ENCODE data around the gene XIRP1. TPM values are rescaled to one million over a fixed set of nuclear protein-coding genes. Genes with fewer than 3 reads are reported as not detected.
A peak's percentile ranks its signal among the peaks of the same experiment; 100 is the strongest.

Gene XIRP1
- total RNA-seq, 1 donor from 2014 or later: 0.21 TPM

DNA sequence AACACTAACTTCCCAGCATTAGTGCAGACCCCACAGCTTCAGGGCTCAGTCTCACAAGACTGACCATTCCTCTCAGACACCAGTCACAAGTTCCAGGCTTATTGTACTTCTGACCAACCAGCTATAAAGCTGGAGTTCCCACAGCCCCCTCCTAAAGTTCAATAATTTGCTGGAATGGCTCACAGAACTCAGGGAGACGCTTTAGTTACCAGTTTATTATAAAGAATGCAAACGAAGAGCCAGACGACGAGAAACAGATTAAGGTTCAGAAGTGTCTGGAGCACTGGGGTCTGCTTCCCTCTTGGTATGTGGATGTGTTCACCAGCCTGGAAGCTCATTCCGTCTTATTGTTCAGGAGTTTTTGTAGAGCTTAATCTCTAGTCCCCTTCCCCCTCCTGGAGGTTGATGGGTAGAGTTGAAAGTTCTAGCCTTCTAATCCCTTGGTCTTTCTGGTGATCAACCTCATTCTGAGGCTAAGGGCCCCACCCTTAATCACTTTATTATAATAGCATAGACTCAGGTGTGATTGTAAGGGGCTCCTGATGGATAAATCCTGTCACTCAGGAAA, 34.2 kb downstream of the XIRP1 start:
- Mint-ChIP-seq H3K36me3 (ENCODE audit: low read depth, unreplicated experiment) (no peaks in the 10 kb centered on the region), H3K9me3 (ENCODE audit: unreplicated experiment) (no peaks in the 10 kb centered on the region), H3K27me3 (ENCODE audit: unreplicated experiment) (peaks cover 18% of the 10 kb centered on the region), H3K4me3 (ENCODE audit: unreplicated experiment) (no peak overlapping the region), H3K27ac (ENCODE audit: unreplicated experiment) (no peak overlapping the region), H3K4me1 (ENCODE audit: unreplicated experiment) (peaks cover 17% of the 10 kb centered on the region)
- TF ChIP-seq CTCF (IDR thresholded peaks at IDR 0.05; ENCODE audit: unreplicated experiment): no peak
- DNase-seq (ENCODE audit: low spot score): no peak

- Mint-ChIP-seq H3K4me1 (ENCODE audit: unreplicated experiment) (peaks cover 20% of the 10 kb centered on the region), H3K9me3 (ENCODE audit: unreplicated experiment) (no peaks in the 10 kb centered on the region), H3K27ac (ENCODE audit: unreplicated experiment) (no peak overlapping the region), H3K36me3 (ENCODE audit: low read depth, unreplicated experiment) (peaks cover 2% of the 10 kb centered on the region), H3K27me3 (ENCODE audit: unreplicated experiment) (peaks cover 21% of the 10 kb centered on the region), H3K4me3 (ENCODE audit: unreplicated experiment) (no peak overlapping the region)
- TF ChIP-seq CTCF (IDR thresholded peaks at IDR 0.05; ENCODE audit: unreplicated experiment): no peak
- no peak for DNase-seq (ENCODE audit: low spot score)
Observed at GRCh38 chr3:39157359-39157758, 35.0 kb downstream of the XIRP1 start.

GRCh38 chr3:39156421-39156820, 36.0 kb downstream of the XIRP1 start:
- H3K9me3 Mint-ChIP-seq (ENCODE audit: unreplicated experiment): no peaks in the 10 kb centered on the region
- H3K4me1 Mint-ChIP-seq (ENCODE audit: unreplicated experiment): peaks cover 29% of the 10 kb centered on the region
- no peak overlapping the region for H3K4me3 Mint-ChIP-seq (ENCODE audit: unreplicated experiment)
- no peak overlapping the region for H3K27ac Mint-ChIP-seq (ENCODE audit: unreplicated experiment)
- no peak for TF ChIP-seq CTCF (IDR thresholded peaks at IDR 0.05; ENCODE audit: unreplicated experiment)
- peaks cover 27% of the 10 kb centered on the region for H3K27me3 Mint-ChIP-seq (ENCODE audit: unreplicated experiment)
- H3K36me3 Mint-ChIP-seq (ENCODE audit: low read depth, unreplicated experiment): peaks cover 5% of the 10 kb centered on the region
- DNase-seq (ENCODE audit: low spot score): no peak

GRCh38 chr3:39154280-39155021, 37.9 kb downstream of the XIRP1 start:
- Mint-ChIP-seq H3K4me3 (ENCODE audit: unreplicated experiment) (peak overlapping the region; percentile 90), H3K4me1 (ENCODE audit: unreplicated experiment) (peaks cover 49% of the 10 kb centered on the region), H3K36me3 (ENCODE audit: low read depth, unreplicated experiment) (peaks cover 16% of the 10 kb centered on the region), H3K9me3 (ENCODE audit: unreplicated experiment) (no peaks in the 10 kb centered on the region), H3K27ac (ENCODE audit: unreplicated experiment) (peak overlapping the region; percentile 77), H3K27me3 (ENCODE audit: unreplicated experiment) (peaks cover 32% of the 10 kb centered on the region)
- no peak for TF ChIP-seq CTCF (IDR thresholded peaks at IDR 0.05; ENCODE audit: unreplicated experiment)
- peak; percentile 58 for DNase-seq (ENCODE audit: low spot score)

DNA sequence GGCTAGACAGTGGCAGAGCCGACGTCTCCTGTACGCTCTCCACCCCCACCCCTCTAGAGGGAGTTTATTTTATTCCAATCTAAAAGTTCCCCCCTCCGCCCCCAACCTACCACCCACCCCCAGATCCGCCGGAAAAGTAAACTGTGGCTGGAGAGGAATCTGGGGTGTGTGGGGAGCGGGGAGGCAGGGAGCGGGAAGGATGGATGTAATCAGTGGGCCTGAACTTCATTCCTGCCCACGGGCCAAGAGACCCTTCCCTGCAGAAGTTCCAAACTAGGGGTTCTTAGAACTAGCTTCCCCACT, 38.5 kb downstream of the XIRP1 start:
- Mint-ChIP-seq H3K27ac (ENCODE audit: unreplicated experiment) (peak overlapping the region; percentile 77), H3K36me3 (ENCODE audit: low read depth, unreplicated experiment) (peaks cover 18% of the 10 kb centered on the region), H3K4me1 (ENCODE audit: unreplicated experiment) (peaks cover 53% of the 10 kb centered on the region), H3K9me3 (ENCODE audit: unreplicated experiment) (no peaks in the 10 kb centered on the region), H3K27me3 (ENCODE audit: unreplicated experiment) (peaks cover 28% of the 10 kb centered on the region), H3K4me3 (ENCODE audit: unreplicated experiment) (peak overlapping the region; percentile 90)
- TF ChIP-seq CTCF (IDR thresholded peaks at IDR 0.05; ENCODE audit: unreplicated experiment): no peak
- no peak for DNase-seq (ENCODE audit: low spot score)
